ENCODE measurements around the gene UBQLN2.

The UBQLN2 gene

GRCh38 chrX:56564164-56564885 is 898 bp downstream of the UBQLN2 start:
- TF ChIP-seq CTCF (IDR thresholded peaks at IDR 0.05; ENCODE audit: borderline replicate concordance, control extremely low read depth, extremely low read depth, insufficient read depth, missing control alignments), result no peak
- peak; percentile 22 for DNase-seq (ENCODE audit: low spot score)
- in situ Hi-C loops (cut with MboI; ENCODE audit: low sequenced_read_pairs, unreplicated experiment), result no loop called here

GRCh38 chrX:56564921-56565840 is 1.8 kb downstream of the UBQLN2 start:
- in situ Hi-C loops (cut with MboI; ENCODE audit: low sequenced_read_pairs, unreplicated experiment), result no loop called here
- TF ChIP-seq CTCF (IDR thresholded peaks at IDR 0.05; ENCODE audit: borderline replicate concordance, control extremely low read depth, extremely low read depth, insufficient read depth, missing control alignments), result no peak
- no peak for DNase-seq (ENCODE audit: low spot score)

- no peak for DNase-seq (ENCODE audit: low spot score)
- no peak for TF ChIP-seq CTCF (IDR thresholded peaks at IDR 0.05; ENCODE audit: borderline replicate concordance, control extremely low read depth, extremely low read depth, insufficient read depth, missing control alignments)
- in situ Hi-C loops (cut with MboI; ENCODE audit: low sequenced_read_pairs, unreplicated experiment), result no loop called here
Observed at GRCh38 chrX:56569378-56570057, 6.1 kb downstream of the UBQLN2 start.

- no peak for DNase-seq (ENCODE audit: low spot score)
- in situ Hi-C loops (cut with MboI; ENCODE audit: low sequenced_read_pairs, unreplicated experiment), result no loop called here
- no peak for TF ChIP-seq CTCF (IDR thresholded peaks at IDR 0.05; ENCODE audit: borderline replicate concordance, control extremely low read depth, extremely low read depth, insufficient read depth, missing control alignments)
Observed at GRCh38 chrX:56572975-56573374, 9.5 kb downstream of the UBQLN2 start.

- DNase-seq (ENCODE audit: low spot score), result no peak
- TF ChIP-seq CTCF (IDR thresholded peaks at IDR 0.05; ENCODE audit: borderline replicate concordance, control extremely low read depth, extremely low read depth, insufficient read depth, missing control alignments), result no peak
- in situ Hi-C loops (cut with MboI; ENCODE audit: low sequenced_read_pairs, unreplicated experiment), result no loop called here
Observed at GRCh38 chrX:56574861-56575260, 11.4 kb downstream of the UBQLN2 start.

GRCh38 chrX:56576721-56577120 is 13.3 kb downstream of the UBQLN2 start:
- no peak for DNase-seq (ENCODE audit: low spot score)
- TF ChIP-seq CTCF (IDR thresholded peaks at IDR 0.05; ENCODE audit: borderline replicate concordance, control extremely low read depth, extremely low read depth, insufficient read depth, missing control alignments), result no peak

More at GRCh38 chrX:56576721-56577120, 13.3 kb downstream of the UBQLN2 start:
- in situ Hi-C loops (cut with MboI; ENCODE audit: low sequenced_read_pairs, unreplicated experiment), result no loop called here
